MCF 10A (cell line): ENCODE data around the gene ANKHD1. TPM values are rescaled to one million over a fixed set of nuclear protein-coding genes. Genes with fewer than 3 reads are reported as not detected.

Experiments used
- BruUV-seq: library from RNA; stranded (reverse); fragments of 400-500 nt; replicated peaks from 2 replicates; lab custom pipeline; 2021; lab: Mats Ljungman, UMichigan
- CTCF ChIA-PET: fragments of 300-600 bp; sonication (Branson Sonifier 250); formaldehyde crosslinking; extraction: SDS; loops from one replicate; lab custom pipeline; 2021; ENCODE audit warnings: antibody characterized with exemption, inconsistent platforms; lab: Yijun Ruan, JAX
- POLR2A ChIA-PET: fragments of 300-600, 350-650 bp; sonication (Branson Sonifier 250); formaldehyde crosslinking; extraction: SDS; loops from one replicate; lab custom pipeline; 2020; ENCODE audit warnings: antibody characterized with exemption, inconsistent platforms; lab: Yijun Ruan, JAX
- DNase-seq: peaks from one replicate; pipeline ENCODE4 v3.0.0-alpha.2; 2018; ENCODE audit not compliant: unreplicated experiment
- H3K27ac Mint-ChIP-seq: one replicate; pipeline ENCODE4 v1.8.0; 2022; ENCODE audit warnings: mild to moderate bottlenecking, low read depth, mixed read lengths; ENCODE audit not compliant: unreplicated experiment
- H3K27me3 Mint-ChIP-seq: one replicate; pipeline ENCODE4 v1.8.0; 2022; ENCODE audit warnings: mixed read lengths; ENCODE audit not compliant: insufficient read depth, unreplicated experiment
- H3K36me3 Mint-ChIP-seq: one replicate; pipeline ENCODE4 v1.8.0; 2022; ENCODE audit warnings: mild to moderate bottlenecking, moderate library complexity, mixed read lengths; ENCODE audit not compliant: insufficient read depth, unreplicated experiment
- H3K4me1 Mint-ChIP-seq: one replicate; pipeline ENCODE4 v1.8.0; 2022; ENCODE audit warnings: mixed read lengths; ENCODE audit not compliant: insufficient read depth, unreplicated experiment
- H3K4me3 Mint-ChIP-seq: one replicate; pipeline ENCODE4 v1.8.0; 2022; ENCODE audit warnings: mild to moderate bottlenecking, moderate library complexity, mixed read lengths; ENCODE audit not compliant: unreplicated experiment
- H3K9me3 Mint-ChIP-seq: one replicate; pipeline ENCODE4 v1.8.0; 2022; ENCODE audit warnings: mixed read lengths; ENCODE audit not compliant: unreplicated experiment
- CTCF ChIP-seq: fragments of 200-600 bp; IDR thresholded peaks from one replicate; pipeline ENCODE4 v1.8.0; 2022; ENCODE audit warnings: antibody characterized with exemption, mild to moderate bottlenecking; ENCODE audit not compliant: unreplicated experiment
- intact Hi-C: fragments of 100-400 bp; cut with micrococcal nuclease; formaldehyde crosslinking; loops from 2 replicates; pipeline ENCODE4 v1.14.1; 2022
- total RNA-seq: library from RNA; stranded (reverse); gene quantifications from 2 replicates; pipeline ENCODE4 v1.2.3, GENCODE V29; 2022

ANKHD1 gene
- total RNA-seq, 1 experiment from 2014 or later, result 146 TPM

GRCh38 chr5:140468188-140468587, 66.6 kb downstream of the ANKHD1 start:
- peaks cover 58% of the 10 kb centered on the region for H3K36me3 Mint-ChIP-seq
- intact Hi-C loops, result no loop called here
- ChIA-PET POLR2A (interaction anchor here (0.6 kb wide), 1 partner anchor 61 kb away, joined by 4 read pairs; no protein-coding TSS in a partner anchor), CTCF (no interaction called here)
- peak overlapping the region; percentile 23 for H3K4me3 Mint-ChIP-seq
- H3K9me3 Mint-ChIP-seq, result no peaks in the 10 kb centered on the region
- peaks cover 20% of the 10 kb centered on the region for H3K4me1 Mint-ChIP-seq
- BruUV-seq, result no TSS peak
- peak overlapping the region; percentile 87 for H3K27ac Mint-ChIP-seq
- no peaks in the 10 kb centered on the region for H3K27me3 Mint-ChIP-seq
- no peak for TF ChIP-seq CTCF
- DNase-seq, result peak; percentile 72

- BruUV-seq, result no TSS peak
These were observed 67.6 kb downstream of the ANKHD1 start for GRCh38 chr5:140469259-140469658.

GRCh38 chr5:140480310-140481014, 78.8 kb downstream of the ANKHD1 start:
- Mint-ChIP-seq H3K4me1 (peaks cover 6% of the 10 kb centered on the region), H3K27me3 (no peaks in the 10 kb centered on the region), H3K9me3 (no peaks in the 10 kb centered on the region), H3K36me3 (peaks cover 51% of the 10 kb centered on the region), H3K27ac (no peak overlapping the region), H3K4me3 (no peak overlapping the region)
- TF ChIP-seq CTCF, result no peak
- no peak for DNase-seq
- BruUV-seq, result no TSS peak
- intact Hi-C loops, result no loop called here
- ChIA-PET POLR2A (interaction anchor here (1.6 kb wide), 1 partner anchor 9 kb away, joined by 4 read pairs; no protein-coding TSS in a partner anchor), CTCF (no interaction called here)

More at GRCh38 chr5:140469259-140469658, 67.6 kb downstream of the ANKHD1 start:
- POLR2A ChIA-PET, result interaction anchor here (0.6 to 0.7 kb wide), 3 partner anchors 18 to 68 kb away, joined by 3 to 4 read pairs (median 3); no protein-coding TSS in a partner anchor
- peak; percentile 40 for DNase-seq
- TF ChIP-seq CTCF, result no peak
- H3K4me1 Mint-ChIP-seq, result peaks cover 20% of the 10 kb centered on the region
- peak overlapping the region; percentile 4 for H3K27ac Mint-ChIP-seq
- H3K27me3 Mint-ChIP-seq, result no peaks in the 10 kb centered on the region
- no peak overlapping the region for H3K4me3 Mint-ChIP-seq
- intact Hi-C loops, result no loop called here
- H3K9me3 Mint-ChIP-seq, result no peaks in the 10 kb centered on the region
- peaks cover 58% of the 10 kb centered on the region for H3K36me3 Mint-ChIP-seq
- CTCF ChIA-PET, result interaction anchor here (0.7 kb wide), 2 partner anchors 32 to 166 kb away, joined by 3 to 6 read pairs; no protein-coding TSS in a partner anchor

GRCh38 chr5:140481758-140482157, 80.1 kb downstream of the ANKHD1 start:
- CTCF ChIA-PET, result no interaction called here
- DNase-seq, result no peak

More at GRCh38 chr5:140481758-140482157, 80.1 kb downstream of the ANKHD1 start:
- Mint-ChIP-seq H3K27ac (no peak overlapping the region), H3K4me1 (peaks cover 6% of the 10 kb centered on the region), H3K36me3 (peaks cover 51% of the 10 kb centered on the region), H3K27me3 (no peaks in the 10 kb centered on the region), H3K9me3 (no peaks in the 10 kb centered on the region), H3K4me3 (no peak overlapping the region)
- POLR2A ChIA-PET, result interaction anchor here (0.6 to 1.6 kb wide), 3 partner anchors 8 to 209 kb away, joined by 3 to 4 read pairs (median 3); partner anchors contain the start of genes HARS1 and HARS2
- no TSS peak for BruUV-seq
- intact Hi-C loops, result no loop called here
- TF ChIP-seq CTCF, result no peak
